ENCODE results near the gene KCNQ1. TPM values are rescaled to one million over a fixed set of nuclear protein-coding genes. Genes with fewer than 3 reads are reported as not detected.

Gene KCNQ1
- total and polyA plus RNA-seq, 2 experiments from 2014 or later: not detected

DNA sequence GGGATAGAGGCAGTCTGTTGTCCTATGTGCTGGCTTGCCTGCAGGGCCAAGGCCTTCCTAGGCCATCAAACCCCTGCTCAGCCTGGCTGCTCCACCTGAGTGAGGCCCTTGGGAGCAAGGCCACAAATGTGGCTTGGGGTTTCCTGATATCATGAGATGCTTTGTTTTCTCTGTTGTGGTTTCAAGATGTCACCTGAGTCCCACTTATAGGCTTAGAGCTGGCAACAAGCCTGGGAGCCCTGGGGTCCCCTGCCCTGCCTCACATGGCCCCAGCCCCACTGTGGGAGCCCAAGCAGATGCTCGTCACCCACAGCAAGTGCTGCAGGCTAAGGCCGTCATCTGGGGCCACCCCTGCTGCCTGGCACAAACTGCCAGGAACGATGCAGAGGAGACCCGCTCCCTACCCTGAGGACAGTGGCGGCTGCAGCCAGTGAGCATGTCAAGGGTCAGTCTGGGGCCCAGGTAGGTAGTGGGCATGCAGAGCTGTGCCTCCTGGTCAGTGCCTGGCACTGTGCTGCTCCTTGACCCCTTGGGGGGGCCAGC, 330.3 kb downstream of the KCNQ1 start:
- H3K27me3 ChIP-seq (replicated peaks; ENCODE audit: insufficient read depth): peaks cover 17% of the 10 kb centered on the region
- in situ Hi-C loops (cut with MboI): no loop called here
- TF ChIP-seq EZH2 (IDR thresholded peaks at IDR 0.05; ENCODE audit: insufficient read depth, poor library complexity, severe bottlenecking) (no peak), EZH2phosphoT487 (IDR thresholded peaks at IDR 0.05; ENCODE audit: insufficient read depth, low read depth) (no peak)
- 88 to 89% methylated on average over 5 of the region's 5 CpGs for WGBS, 2 experiments (ENCODE audit: low coverage in 1 of 2, low lambda C conversion rate in 2 of 2, missing lambda C conversion rate in 2 of 2)
- no peak overlapping the region for H3K27ac ChIP-seq
- no peak overlapping the region for H3K9ac ChIP-seq
- no peaks in the 10 kb centered on the region for H3K36me3 ChIP-seq (ENCODE audit: low read depth)
- H3K4me1 ChIP-seq (ENCODE audit: insufficient read depth): 0 out of 2 replicates have a peak, but pooled peaks cover 3% of the 10 kb centered on the region
- no peaks in the 10 kb centered on the region for H3K9me3 ChIP-seq (ENCODE audit: low read depth)
- no peaks in the 10 kb centered on the region for H3K79me2 ChIP-seq (ENCODE audit: insufficient read depth)
- H3F3A ChIP-seq (ENCODE audit: insufficient read depth): no peaks in the 10 kb centered on the region
- no peaks in the 10 kb centered on the region for H3K9me2 ChIP-seq (ENCODE audit: insufficient read depth)
- no peak overlapping the region for H3K4me3 ChIP-seq
- DNase-seq: no peak
- H2AFZ ChIP-seq: no peak overlapping the region
- no peaks in the 10 kb centered on the region for H4K20me1 ChIP-seq (ENCODE audit: insufficient read depth)
- H3K4me2 ChIP-seq (ENCODE audit: unreplicated experiment): no peak overlapping the region

DNA sequence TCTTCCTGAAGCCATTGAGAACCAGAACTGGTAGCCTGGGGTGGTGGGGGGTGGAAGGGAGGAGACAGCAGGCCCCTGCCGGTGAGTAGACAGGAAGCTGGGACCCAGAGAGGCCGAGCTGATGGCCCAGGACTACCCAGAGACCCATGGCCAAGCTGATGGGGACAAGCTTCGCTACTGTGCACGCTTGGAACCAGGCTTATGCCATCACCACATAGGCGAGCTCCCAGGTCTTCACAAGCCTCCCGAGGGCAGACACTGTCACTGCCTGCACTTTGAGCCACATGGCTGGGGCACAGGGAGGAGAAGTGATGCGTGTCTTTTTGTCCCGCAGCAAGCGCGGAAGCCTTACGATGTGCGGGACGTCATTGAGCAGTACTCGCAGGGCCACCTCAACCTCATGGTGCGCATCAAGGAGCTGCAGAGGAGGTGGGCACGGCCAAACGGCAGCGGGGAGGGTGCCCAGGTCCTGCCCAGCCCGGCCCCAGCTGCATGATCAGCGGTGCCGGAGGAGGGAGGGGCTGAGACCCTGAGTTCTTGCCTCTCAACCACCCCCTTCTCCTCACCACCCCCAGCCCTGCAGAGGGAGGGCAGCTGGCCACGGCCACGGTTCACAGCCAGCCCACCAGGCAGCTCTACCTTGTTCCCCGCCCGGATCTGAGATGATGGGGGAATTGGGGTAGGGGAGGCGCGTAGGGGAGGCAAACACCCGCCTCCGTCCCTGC, 331.0 kb downstream of the KCNQ1 start:
- H3K9ac ChIP-seq: no peak overlapping the region
- no peaks in the 10 kb centered on the region for H3K36me3 ChIP-seq (ENCODE audit: low read depth)
- no peaks in the 10 kb centered on the region for H3K79me2 ChIP-seq (ENCODE audit: insufficient read depth)
- 77 to 81% methylated on average over 20 to 29 of the region's 29 CpGs for WGBS, 2 experiments (ENCODE audit: low coverage in 1 of 2, low lambda C conversion rate in 2 of 2, missing lambda C conversion rate in 2 of 2)
- in situ Hi-C loops (cut with MboI): no loop called here
- H4K20me1 ChIP-seq (ENCODE audit: insufficient read depth): no peaks in the 10 kb centered on the region
- no peaks in the 10 kb centered on the region for H3K9me3 ChIP-seq (ENCODE audit: low read depth)
- H3K27me3 ChIP-seq (replicated peaks; ENCODE audit: insufficient read depth): peaks cover 17% of the 10 kb centered on the region
- 0 out of 2 replicates have a peak, but pooled peaks cover 3% of the 10 kb centered on the region for H3K4me1 ChIP-seq (ENCODE audit: insufficient read depth)
- no peaks in the 10 kb centered on the region for H3F3A ChIP-seq (ENCODE audit: insufficient read depth)
- H3K27ac ChIP-seq: no peak overlapping the region
- H2AFZ ChIP-seq: no peak overlapping the region
- DNase-seq: no peak
- no peak overlapping the region for H3K4me2 ChIP-seq (ENCODE audit: unreplicated experiment)
- H3K9me2 ChIP-seq (ENCODE audit: insufficient read depth): no peaks in the 10 kb centered on the region
- H3K4me3 ChIP-seq: no peak overlapping the region
- TF ChIP-seq EZH2 (IDR thresholded peaks at IDR 0.05; ENCODE audit: insufficient read depth, poor library complexity, severe bottlenecking) (no peak), EZH2phosphoT487 (IDR thresholded peaks at IDR 0.05; ENCODE audit: insufficient read depth, low read depth) (no peak)

DNA sequence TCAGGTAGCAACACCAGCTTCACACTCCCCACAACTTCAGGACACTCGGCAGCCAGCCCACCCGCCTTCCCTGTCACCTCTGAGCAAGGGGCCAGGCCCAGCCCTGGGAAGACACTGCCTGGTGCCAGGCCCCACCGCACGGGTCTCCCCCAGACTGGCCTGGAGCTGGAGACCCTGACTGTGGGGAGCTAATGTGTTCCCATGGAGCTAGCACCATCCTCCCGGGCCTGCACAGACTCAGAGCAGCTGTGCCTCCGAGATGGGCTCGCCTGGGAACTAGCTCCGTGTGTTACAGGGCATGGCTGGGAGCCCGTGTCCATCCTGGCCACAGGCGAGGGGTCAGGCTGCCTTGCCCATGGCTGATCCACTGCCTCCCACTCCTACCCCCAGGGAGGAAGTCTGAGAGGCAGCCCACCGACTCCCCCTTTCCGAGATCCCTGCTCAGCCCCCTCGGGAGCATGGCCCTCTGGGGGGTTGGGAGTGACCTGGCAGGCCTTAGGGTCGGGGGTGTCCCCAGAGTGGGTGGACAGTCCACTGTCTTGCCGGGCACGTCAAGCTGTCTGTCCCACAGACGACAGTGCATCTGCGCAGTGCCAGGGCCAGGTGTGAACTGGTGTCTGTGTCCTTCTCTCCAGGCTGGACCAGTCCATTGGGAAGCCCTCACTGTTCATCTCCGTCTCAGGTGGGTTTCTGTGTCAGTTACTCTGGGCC, 331.7 kb downstream of the KCNQ1 start:
- in situ Hi-C loops (cut with MboI): no loop called here

DNA sequence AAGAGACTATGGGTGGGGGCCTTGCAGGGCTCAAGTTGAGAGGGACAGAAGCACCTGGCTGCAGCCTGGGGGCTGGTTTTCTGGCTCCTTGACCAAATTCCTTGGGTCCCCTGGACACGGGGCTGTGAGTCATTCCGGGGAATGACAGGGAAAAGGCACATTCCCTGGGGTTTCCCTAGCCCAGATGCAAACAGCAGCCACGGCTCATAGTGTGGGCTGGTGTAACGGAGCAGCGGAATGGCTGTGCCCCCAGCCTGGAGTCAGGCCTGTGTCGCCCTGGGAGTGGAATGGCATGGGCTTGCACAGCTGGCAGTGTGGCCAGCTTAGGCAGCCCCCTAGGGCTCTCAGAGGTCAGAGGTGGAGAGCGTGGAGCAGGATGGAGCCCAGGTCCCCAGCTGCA, 332.6 kb downstream of the KCNQ1 start:
- TF ChIP-seq EZH2phosphoT487 (IDR thresholded peaks at IDR 0.05; ENCODE audit: insufficient read depth, low read depth): no peak
- TF ChIP-seq EZH2 (IDR thresholded peaks at IDR 0.05; ENCODE audit: insufficient read depth, poor library complexity, severe bottlenecking): no peak
- in situ Hi-C loops (cut with MboI): no loop called here
- no peaks in the 10 kb centered on the region for H4K20me1 ChIP-seq (ENCODE audit: insufficient read depth)
- no peaks in the 10 kb centered on the region for H3F3A ChIP-seq (ENCODE audit: insufficient read depth)
- H3K4me3 ChIP-seq: no peak overlapping the region
- H3K9me2 ChIP-seq (ENCODE audit: insufficient read depth): no peaks in the 10 kb centered on the region
- DNase-seq: peak; percentile 42
- H3K4me2 ChIP-seq (ENCODE audit: unreplicated experiment): no peak overlapping the region
- WGBS, 2 experiments (ENCODE audit: low coverage in 1 of 2, low lambda C conversion rate in 2 of 2, missing lambda C conversion rate in 2 of 2): 45 to 60% methylated on average over 7 of the region's 7 CpGs
- H3K27me3 ChIP-seq (replicated peaks; ENCODE audit: insufficient read depth): peaks cover 18% of the 10 kb centered on the region
- 0 out of 2 replicates have a peak, but pooled peaks cover 3% of the 10 kb centered on the region for H3K4me1 ChIP-seq (ENCODE audit: insufficient read depth)
- no peaks in the 10 kb centered on the region for H3K9me3 ChIP-seq (ENCODE audit: low read depth)
- H3K79me2 ChIP-seq (ENCODE audit: insufficient read depth): no peaks in the 10 kb centered on the region
- H3K27ac ChIP-seq: no peak overlapping the region
- no peak overlapping the region for H3K9ac ChIP-seq
- H2AFZ ChIP-seq: no peak overlapping the region
- no peaks in the 10 kb centered on the region for H3K36me3 ChIP-seq (ENCODE audit: low read depth)

More for the DNA sequence above, 331.7 kb downstream of the KCNQ1 start:
- Histone ChIP-seq H3K4me2 (ENCODE audit: unreplicated experiment) (no peak overlapping the region), H3K9me2 (ENCODE audit: insufficient read depth) (no peaks in the 10 kb centered on the region), H3F3A (ENCODE audit: insufficient read depth) (no peaks in the 10 kb centered on the region), H2AFZ (no peak overlapping the region), H4K20me1 (ENCODE audit: insufficient read depth) (no peaks in the 10 kb centered on the region), H3K27me3 (replicated peaks; ENCODE audit: insufficient read depth) (peaks cover 17% of the 10 kb centered on the region), H3K4me1 (ENCODE audit: insufficient read depth) (0 out of 2 replicates have a peak, but pooled peaks cover 3% of the 10 kb centered on the region), H3K9me3 (ENCODE audit: low read depth) (no peaks in the 10 kb centered on the region), H3K4me3 (no peak overlapping the region), H3K36me3 (ENCODE audit: low read depth) (no peaks in the 10 kb centered on the region), H3K9ac (no peak overlapping the region), H3K79me2 (ENCODE audit: insufficient read depth) (no peaks in the 10 kb centered on the region), H3K27ac (no peak overlapping the region)
- TF ChIP-seq EZH2phosphoT487 (IDR thresholded peaks at IDR 0.05; ENCODE audit: insufficient read depth, low read depth) (no peak), EZH2 (IDR thresholded peaks at IDR 0.05; ENCODE audit: insufficient read depth, poor library complexity, severe bottlenecking) (no peak)
- DNase-seq: no peak
- 77 to 80% methylated on average over 13 to 19 of the region's 19 CpGs for WGBS, 2 experiments (ENCODE audit: low coverage in 1 of 2, low lambda C conversion rate in 2 of 2, missing lambda C conversion rate in 2 of 2)
